GM12873 (cell line): ENCODE measurements around the gene ACTL6B.

ENCODE experiments used
- TF ChIP-seq, protein P1 (sequence below): IDR thresholded peaks from 2 replicates; pipeline ENCODE4 v1.5.1; 2012; ENCODE audit warnings: low read depth, mild to moderate bottlenecking, moderate library complexity, low read length, control low read depth; ENCODE audit not compliant: insufficient read depth; ENCODE audit errors: missing control alignments

Gene ACTL6B

DNA sequence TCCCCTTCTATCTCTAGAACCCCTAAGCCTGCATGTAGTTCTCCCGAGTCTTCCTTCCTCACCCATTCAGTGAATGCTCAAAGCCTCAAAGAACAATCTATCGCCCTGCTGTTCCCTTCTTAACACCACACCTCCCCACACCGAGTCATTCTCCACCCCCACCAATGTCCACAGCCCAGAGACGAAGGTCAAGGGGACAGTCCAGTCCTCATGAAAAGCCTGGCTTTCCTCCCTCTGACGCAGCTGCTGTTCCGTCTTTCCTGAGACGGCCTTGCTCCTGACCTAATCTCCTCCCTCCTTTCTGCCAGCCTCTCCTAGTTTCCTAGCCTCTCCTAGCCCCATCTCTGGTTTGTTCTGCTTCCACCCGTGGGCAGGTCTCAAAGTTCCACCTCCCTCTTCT, 34.7 kb downstream of the ACTL6B start:
- TF ChIP-seq, protein P1, sequence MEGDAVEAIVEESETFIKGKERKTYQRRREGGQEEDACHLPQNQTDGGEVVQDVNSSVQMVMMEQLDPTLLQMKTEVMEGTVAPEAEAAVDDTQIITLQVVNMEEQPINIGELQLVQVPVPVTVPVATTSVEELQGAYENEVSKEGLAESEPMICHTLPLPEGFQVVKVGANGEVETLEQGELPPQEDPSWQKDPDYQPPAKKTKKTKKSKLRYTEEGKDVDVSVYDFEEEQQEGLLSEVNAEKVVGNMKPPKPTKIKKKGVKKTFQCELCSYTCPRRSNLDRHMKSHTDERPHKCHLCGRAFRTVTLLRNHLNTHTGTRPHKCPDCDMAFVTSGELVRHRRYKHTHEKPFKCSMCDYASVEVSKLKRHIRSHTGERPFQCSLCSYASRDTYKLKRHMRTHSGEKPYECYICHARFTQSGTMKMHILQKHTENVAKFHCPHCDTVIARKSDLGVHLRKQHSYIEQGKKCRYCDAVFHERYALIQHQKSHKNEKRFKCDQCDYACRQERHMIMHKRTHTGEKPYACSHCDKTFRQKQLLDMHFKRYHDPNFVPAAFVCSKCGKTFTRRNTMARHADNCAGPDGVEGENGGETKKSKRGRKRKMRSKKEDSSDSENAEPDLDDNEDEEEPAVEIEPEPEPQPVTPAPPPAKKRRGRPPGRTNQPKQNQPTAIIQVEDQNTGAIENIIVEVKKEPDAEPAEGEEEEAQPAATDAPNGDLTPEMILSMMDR: no peak

- TF ChIP-seq, protein P1: no peak
These were observed 35.4 kb downstream of the ACTL6B start for GRCh38 chr7:100620804-100621203.

GRCh38 chr7:100620239-100620638, 36.0 kb downstream of the ACTL6B start:
- TF ChIP-seq, protein P1: no peak

DNA sequence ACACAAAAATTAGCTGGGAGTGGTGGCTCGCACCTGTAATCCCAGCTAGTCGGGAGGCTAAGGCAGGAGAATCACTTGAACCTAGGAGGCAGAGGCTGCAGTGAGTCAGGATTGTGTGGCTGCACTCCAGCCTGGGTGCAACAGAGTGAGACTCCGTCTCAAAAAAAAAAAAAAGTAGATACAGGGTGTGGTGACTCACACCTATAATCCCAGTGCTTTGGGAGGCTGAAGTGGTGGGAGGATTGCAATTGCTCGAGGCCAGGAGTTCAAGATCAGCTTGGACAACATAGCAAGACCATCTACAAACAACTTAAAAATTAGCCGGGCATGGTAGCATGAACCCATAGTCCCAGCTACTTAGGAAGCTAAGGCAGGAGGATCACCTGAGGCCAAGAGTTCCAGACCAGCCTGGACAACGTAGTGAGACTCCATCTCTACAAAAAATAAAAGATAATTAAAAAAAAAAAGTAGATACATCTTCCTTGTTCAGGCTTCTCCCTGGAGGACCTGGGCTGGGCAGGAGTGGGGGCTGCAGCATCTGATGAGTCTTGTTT, 41.9 kb downstream of the ACTL6B start:
- TF ChIP-seq, protein P1: no peak

GRCh38 chr7:100613412-100614175, 42.7 kb downstream of the ACTL6B start:
- TF ChIP-seq, protein P1: no peak

DNA sequence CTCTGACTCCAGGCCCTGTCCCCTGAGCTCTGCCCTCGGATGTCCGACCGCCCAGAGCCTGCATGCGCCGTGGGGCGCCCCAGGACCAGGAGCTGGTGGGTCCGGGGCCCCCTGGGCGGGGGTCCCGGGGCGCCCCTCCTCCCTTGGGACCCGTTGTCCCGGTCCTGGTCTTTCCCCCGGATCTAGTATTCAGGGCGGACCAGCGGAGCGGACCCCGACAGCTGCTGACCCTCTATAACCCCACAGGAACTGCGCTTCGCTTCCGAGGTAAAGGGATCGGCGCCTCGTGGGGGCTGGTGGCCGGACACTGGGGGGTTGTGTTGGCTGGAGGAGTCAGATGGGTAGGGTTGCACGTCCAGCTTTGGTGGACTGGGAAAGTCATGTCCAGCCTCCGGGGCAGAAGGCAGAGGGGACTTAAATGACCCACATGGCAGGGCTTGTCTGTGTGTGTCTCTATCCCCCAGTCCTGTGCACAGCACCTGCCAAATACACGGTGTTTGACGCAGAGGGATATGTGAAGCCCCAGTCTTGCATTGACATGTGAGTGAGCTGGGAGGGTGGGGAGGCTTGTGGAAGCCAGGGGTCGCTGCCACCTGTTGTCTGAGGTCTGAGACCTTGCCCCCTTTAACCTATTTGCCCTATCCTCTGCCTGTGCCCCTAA, 43.4 kb downstream of the ACTL6B start:
- TF ChIP-seq, protein P1: peak; percentile 23

DNA sequence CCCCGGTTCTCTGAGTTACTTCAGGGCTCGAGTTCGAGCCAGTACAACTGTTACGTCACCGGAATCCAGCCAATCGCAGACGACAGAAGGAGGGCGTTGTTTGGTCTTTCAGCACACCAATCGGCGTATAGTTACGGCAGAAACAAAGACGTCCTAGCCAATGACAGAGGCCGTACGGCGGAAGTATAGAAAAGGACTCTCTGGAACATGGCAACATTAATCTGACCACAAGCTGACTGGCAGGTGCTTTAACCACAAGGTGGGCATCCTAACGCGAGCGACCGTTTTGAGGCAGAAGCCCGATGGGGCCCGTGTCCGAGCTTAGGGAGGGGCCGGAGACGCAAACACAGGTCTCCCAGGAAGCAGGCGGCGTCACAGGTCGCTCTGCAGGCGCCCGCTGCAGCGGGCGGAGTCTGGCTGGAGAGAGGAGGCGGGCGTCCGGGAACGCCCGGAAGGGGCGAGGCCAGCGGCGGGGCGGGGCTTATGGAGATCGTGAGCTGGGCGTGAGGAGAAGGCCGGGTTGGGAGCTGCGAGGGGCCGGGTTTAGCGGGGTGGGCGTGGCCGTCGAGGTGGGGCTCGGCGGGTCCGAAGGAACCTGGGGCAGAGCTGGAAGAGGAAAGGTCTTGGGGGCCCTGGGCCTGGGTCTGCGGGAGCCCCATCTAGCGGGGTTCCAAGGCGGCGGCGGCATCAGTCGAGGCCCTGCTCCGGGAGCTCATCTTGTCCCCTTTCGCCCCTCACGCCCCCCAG, 44.1 kb downstream of the ACTL6B start, which contains the start of gene MOSPD3:
Gene MOSPD3, plus strand, starts transcription at position 558 of the 747 bp plus-strand sequence. CDS start 252 bp downstream, outside the sequence.
- TF ChIP-seq, protein P1: no peak
